ENCODE results near the gene ATP6V0A4.

DNA sequence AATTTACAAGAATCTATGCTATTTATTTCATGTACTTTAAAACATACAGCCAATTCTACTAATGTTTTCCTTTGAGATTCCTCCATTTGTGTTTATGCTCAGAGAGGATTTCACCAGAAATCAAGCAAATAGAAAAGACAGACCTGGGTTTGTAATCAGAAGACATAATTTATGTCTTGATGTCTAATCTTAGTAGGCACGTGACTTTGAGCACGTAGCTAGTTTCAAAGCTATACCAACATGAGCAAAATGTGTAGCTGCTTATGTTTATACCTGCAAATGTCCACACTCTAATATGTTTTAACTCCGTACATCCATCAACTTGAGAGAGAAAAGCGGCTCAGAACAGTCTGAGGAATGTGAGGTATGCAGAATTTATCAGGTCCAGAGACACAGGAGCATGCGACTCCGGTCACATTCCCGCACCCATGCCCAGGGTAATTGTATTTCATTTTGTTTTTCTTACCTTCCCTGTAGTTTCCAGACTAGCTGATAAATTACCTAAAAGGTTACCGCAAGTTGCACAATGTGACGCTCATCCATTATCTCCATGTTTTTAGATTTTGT, 136.8 kb downstream of the ATP6V0A4 start:
- TF ChIP-seq ZNF384 (IDR thresholded peaks at IDR 0.05), result no peak
- TF ChIP-seq ARNT (IDR thresholded peaks at IDR 0.05), result no peak
- no peak for TF ChIP-seq FOXM1 (IDR thresholded peaks at IDR 0.05; ENCODE audit: borderline replicate concordance)
- no peak for TF ChIP-seq SUZ12 (IDR thresholded peaks at IDR 0.05)
- no peak for TF ChIP-seq ELF4 (IDR thresholded peaks at IDR 0.05)
- no peak for TF ChIP-seq SP1 (IDR thresholded peaks at IDR 0.05)
- TF ChIP-seq CTBP1 (IDR thresholded peaks at IDR 0.05; ENCODE audit: borderline replicate concordance), result no peak
- TF ChIP-seq BHLHE40 (IDR thresholded peaks at IDR 0.05; ENCODE audit: borderline replicate concordance), result no peak
- TF ChIP-seq FOXA1 (IDR thresholded peaks at IDR 0.05), result no peak
- TF ChIP-seq TARDBP (IDR thresholded peaks at IDR 0.05), result no peak
